ENCODE results near the gene RITA1. TPM values are rescaled to one million over a fixed set of nuclear protein-coding genes. Genes with fewer than 3 reads are reported as not detected.

RITA1 gene
- total RNA-seq, 1 donor from 2014 or later = 19.9 TPM

GRCh38 chr12:113161415-113162016, 24.0 kb upstream of the RITA1 start:
- H3K36me3 Mint-ChIP-seq (ENCODE audit: unreplicated experiment) = peaks cover 56% of the 10 kb centered on the region
- H3K4me1 Mint-ChIP-seq (ENCODE audit: unreplicated experiment) = peaks cover 2% of the 10 kb centered on the region
- no peak overlapping the region for H3K4me3 Mint-ChIP-seq (ENCODE audit: unreplicated experiment)
- no peak overlapping the region for H3K27ac Mint-ChIP-seq (ENCODE audit: unreplicated experiment)
- no peak for DNase-seq (ENCODE audit: extremely low spot score, unreplicated experiment)
- no peaks in the 10 kb centered on the region for H3K27me3 Mint-ChIP-seq (ENCODE audit: unreplicated experiment)
- no peaks in the 10 kb centered on the region for H3K9me3 Mint-ChIP-seq (ENCODE audit: unreplicated experiment)
- no peak for TF ChIP-seq CTCF (IDR thresholded peaks at IDR 0.05)

GRCh38 chr12:113162102-113163029, 23.2 kb upstream of the RITA1 start:
- Mint-ChIP-seq H3K27ac (ENCODE audit: unreplicated experiment) (no peak overlapping the region), H3K4me1 (ENCODE audit: unreplicated experiment) (peaks cover 2% of the 10 kb centered on the region), H3K36me3 (ENCODE audit: unreplicated experiment) (peaks cover 56% of the 10 kb centered on the region), H3K9me3 (ENCODE audit: unreplicated experiment) (no peaks in the 10 kb centered on the region), H3K27me3 (ENCODE audit: unreplicated experiment) (no peaks in the 10 kb centered on the region), H3K4me3 (ENCODE audit: unreplicated experiment) (no peak overlapping the region)
- DNase-seq (ENCODE audit: extremely low spot score, unreplicated experiment) = no peak
- no peak for TF ChIP-seq CTCF (IDR thresholded peaks at IDR 0.05)

GRCh38 chr12:113163030-113163360, 22.5 kb upstream of the RITA1 start:
- no peaks in the 10 kb centered on the region for H3K9me3 Mint-ChIP-seq (ENCODE audit: unreplicated experiment)
- H3K4me1 Mint-ChIP-seq (ENCODE audit: unreplicated experiment) = peaks cover 2% of the 10 kb centered on the region
- no peak overlapping the region for H3K4me3 Mint-ChIP-seq (ENCODE audit: unreplicated experiment)
- no peak for TF ChIP-seq CTCF (IDR thresholded peaks at IDR 0.05)
- H3K36me3 Mint-ChIP-seq (ENCODE audit: unreplicated experiment) = peaks cover 51% of the 10 kb centered on the region
- no peak for DNase-seq (ENCODE audit: extremely low spot score, unreplicated experiment)
- H3K27me3 Mint-ChIP-seq (ENCODE audit: unreplicated experiment) = no peaks in the 10 kb centered on the region
- H3K27ac Mint-ChIP-seq (ENCODE audit: unreplicated experiment) = no peak overlapping the region

GRCh38 chr12:113164014-113164413, 21.5 kb upstream of the RITA1 start:
- peaks cover 2% of the 10 kb centered on the region for H3K4me1 Mint-ChIP-seq (ENCODE audit: unreplicated experiment)
- H3K4me3 Mint-ChIP-seq (ENCODE audit: unreplicated experiment) = no peak overlapping the region
- H3K36me3 Mint-ChIP-seq (ENCODE audit: unreplicated experiment) = peaks cover 43% of the 10 kb centered on the region
- H3K27ac Mint-ChIP-seq (ENCODE audit: unreplicated experiment) = no peak overlapping the region
- TF ChIP-seq CTCF (IDR thresholded peaks at IDR 0.05) = no peak
- H3K27me3 Mint-ChIP-seq (ENCODE audit: unreplicated experiment) = no peaks in the 10 kb centered on the region
- DNase-seq (ENCODE audit: extremely low spot score, unreplicated experiment) = no peak
- H3K9me3 Mint-ChIP-seq (ENCODE audit: unreplicated experiment) = no peaks in the 10 kb centered on the region

Data from osteocyte (in vitro differentiated cells).